HEK293 (cell line): ENCODE data around the gene SORBS2.

Source experiments
- CTCF ChIP-seq: fragments of 450-650 bp; formaldehyde crosslinking; IDR thresholded peaks from 2 replicates; pipeline ENCODE4 v1.5.1; 2016; ENCODE audit warnings: missing biosample characterization, missing genetic modification characterization
- TSHZ1 ChIP-seq: fragments of 450-650 bp; formaldehyde crosslinking; IDR thresholded peaks from 2 replicates; pipeline ENCODE4 v1.5.1; 2016; ENCODE audit warnings: missing biosample characterization, missing genetic modification characterization, borderline replicate concordance
- ZBTB17 ChIP-seq: fragments of 450-650 bp; formaldehyde crosslinking; IDR thresholded peaks from 2 replicates; pipeline ENCODE4 v1.5.1; 2016; ENCODE audit warnings: missing biosample characterization, missing genetic modification characterization
- ZBTB21 ChIP-seq: fragments of 450-650 bp; formaldehyde crosslinking; IDR thresholded peaks from 2 replicates; pipeline ENCODE4 v1.5.1; 2017; ENCODE audit warnings: missing biosample characterization, missing genetic modification characterization
- ZNF529 ChIP-seq: fragments of 450-650 bp; formaldehyde crosslinking; IDR thresholded peaks from 2 replicates; pipeline ENCODE4 v1.5.1; 2017; ENCODE audit warnings: missing genetic modification characterization, missing biosample characterization; ENCODE audit not compliant: insufficient replicate concordance
- ZNF692 ChIP-seq: fragments of 450-650 bp; formaldehyde crosslinking; IDR thresholded peaks from 2 replicates; pipeline ENCODE4 v1.5.1; 2016; ENCODE audit warnings: missing biosample characterization, missing genetic modification characterization

GRCh38 chr4:185541251-185541727 lies 270.7 kb downstream of the SORBS2 start:
- TF ChIP-seq ZBTB21 (tag by site-specific recombination) (no peak), CTCF (tag by site-specific recombination) (no peak), TSHZ1 (tag by site-specific recombination) (no peak), ZNF529 (tag by site-specific recombination) (no peak), ZNF692 (no peak), ZBTB17 (tag by site-specific recombination) (no peak)
